Cardiac muscle cell (in vitro differentiated cells and primary cell): ENCODE results near the gene AP3B1. TPM values are rescaled to one million over a fixed set of nuclear protein-coding genes. Genes with fewer than 3 reads are reported as not detected.

Experiments
- DNase-seq, 2 donors: peaks; one replicate each; pipeline versions ENCODE4 v3.0.0 to v3.0.0-alpha.2; 2010 to 2017; ENCODE audit warnings: low read depth in 1 of 2, low spot score in 1 of 2
- H3K27ac ChIP-seq: fragments of 200-600 bp; sonication (generic); 2 replicates; pipeline ENCODE4 v1.5.1; 2016
- H3K27me3 ChIP-seq: fragments of 200-600 bp; sonication (generic); 2 replicates; pipeline ENCODE4 v1.6.0; 2016; ENCODE audit warnings: control low read depth
- H3K36me3 ChIP-seq: fragments of 200-600 bp; sonication (generic); 2 replicates; pipeline ENCODE4 v1.5.1; 2016; ENCODE audit warnings: control low read depth
- H3K4me1 ChIP-seq: fragments of 200-600 bp; sonication (generic); 2 replicates; pipeline ENCODE4 v1.8.1; 2017; ENCODE audit warnings: low read depth, mild to moderate bottlenecking, mixed run types
- H3K4me3 ChIP-seq: fragments of 200-600 bp; sonication (generic); 2 replicates; pipeline ENCODE4 v1.5.1; 2016; ENCODE audit warnings: mild to moderate bottlenecking
- H3K9me3 ChIP-seq: fragments of 200-600 bp; sonication (generic); 2 replicates; pipeline ENCODE4 v1.5.1; 2017; ENCODE audit warnings: low read depth, mild to moderate bottlenecking, control low read depth
- CTCF ChIP-seq: IDR thresholded peaks from 2 replicates; pipeline ENCODE4 v1.5.1; 2012; ENCODE audit warnings: low read depth, mild to moderate bottlenecking, low read length
- polyA plus RNA-seq: library from polyadenylated mRNA; unstranded; fragments of >200 nt; fragmentation: Nextera tagmentation; extraction: Ambion mirVana; gene quantifications from 2 replicates; pipeline ENCODE4 v1.2.1, GENCODE V29; 2016
- total RNA-seq: library from RNA; depleted of rRNA; stranded (reverse); fragments of >200 nt; gene quantifications from 2 replicates; pipeline ENCODE4 v1.2.3, GENCODE V29; 2016

AP3B1 gene
- total and polyA plus RNA-seq, 2 experiments from 2014 or later, result 32.2 to 35.3 TPM

DNA sequence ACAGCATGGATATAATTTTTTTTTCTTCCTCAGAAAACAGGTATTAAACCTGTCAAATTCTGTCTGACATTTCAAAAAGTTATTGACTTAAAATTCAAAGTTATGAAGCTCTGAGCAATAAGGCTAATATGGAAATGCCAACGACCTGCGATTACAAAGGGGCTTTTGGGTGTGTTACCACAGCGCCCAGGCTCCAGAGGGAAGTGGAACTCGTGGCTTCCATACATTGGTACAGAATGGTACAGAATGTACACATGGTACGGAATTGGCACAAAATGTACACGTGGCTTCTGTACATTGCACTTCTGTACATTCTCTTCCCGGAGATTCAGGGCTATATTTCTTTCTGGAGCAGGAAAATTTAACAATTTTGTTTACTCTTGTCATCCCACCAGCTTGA lies 293.3 kb downstream of the AP3B1 start:
- DNase-seq, result no peak
- no peak for TF ChIP-seq CTCF
- Histone ChIP-seq H3K9me3 (no peaks in the 10 kb centered on the region), H3K27me3 (no peaks in the 10 kb centered on the region), H3K4me3 (no peak overlapping the region), H3K36me3 (no peaks in the 10 kb centered on the region), H3K4me1 (peaks cover 8% of the 10 kb centered on the region), H3K27ac (no peak overlapping the region)

DNA sequence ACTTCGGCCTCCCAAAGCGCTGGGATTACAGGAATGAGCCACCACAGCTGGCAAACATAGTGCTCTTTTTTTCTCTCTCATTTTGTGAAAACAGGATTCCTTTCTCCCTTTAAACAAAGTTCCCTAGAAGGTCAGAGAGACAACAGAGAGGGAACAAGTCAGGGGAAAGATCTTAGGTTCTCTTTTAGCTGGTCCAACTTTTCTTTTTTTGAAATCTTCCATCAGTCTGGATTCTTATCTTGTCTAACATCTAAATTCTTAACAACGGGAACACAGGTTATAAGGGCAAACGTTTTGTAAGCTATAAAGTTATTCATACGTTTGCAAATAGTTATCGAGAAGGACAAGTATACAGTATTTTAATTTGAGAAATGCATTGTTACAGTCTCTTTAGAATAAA lies 294.3 kb downstream of the AP3B1 start:
- no peaks in the 10 kb centered on the region for H3K27me3 ChIP-seq
- H3K4me1 ChIP-seq, result peaks cover 8% of the 10 kb centered on the region
- no peaks in the 10 kb centered on the region for H3K36me3 ChIP-seq
- no peak overlapping the region for H3K4me3 ChIP-seq
- H3K27ac ChIP-seq, result no peak overlapping the region
- TF ChIP-seq CTCF, result no peak
- no peak for DNase-seq
- no peaks in the 10 kb centered on the region for H3K9me3 ChIP-seq

- Histone ChIP-seq H3K4me1 (peaks cover 8% of the 10 kb centered on the region), H3K27ac (no peak overlapping the region), H3K36me3 (no peaks in the 10 kb centered on the region), H3K4me3 (no peak overlapping the region), H3K27me3 (no peaks in the 10 kb centered on the region), H3K9me3 (no peaks in the 10 kb centered on the region)
- TF ChIP-seq CTCF, result no peak
- no peak for DNase-seq
Measured at GRCh38 chr5:77999399-77999798, 295.1 kb downstream of the AP3B1 start.

- no peak overlapping the region for H3K27ac ChIP-seq
- H3K36me3 ChIP-seq, result no peaks in the 10 kb centered on the region
- no peak for DNase-seq
- H3K4me3 ChIP-seq, result no peak overlapping the region
- no peaks in the 10 kb centered on the region for H3K9me3 ChIP-seq
- H3K4me1 ChIP-seq, result no peaks in the 10 kb centered on the region
- no peak for TF ChIP-seq CTCF
- H3K27me3 ChIP-seq, result no peaks in the 10 kb centered on the region
Measured at GRCh38 chr5:77996943-77997342, 297.6 kb downstream of the AP3B1 start.

- Histone ChIP-seq H3K4me3 (no peak overlapping the region), H3K27me3 (no peaks in the 10 kb centered on the region), H3K9me3 (no peaks in the 10 kb centered on the region)
Measured at GRCh38 chr5:77995793-77996409, 298.6 kb downstream of the AP3B1 start.

More at GRCh38 chr5:77995793-77996409, 298.6 kb downstream of the AP3B1 start:
- DNase-seq, result no peak
- Histone ChIP-seq H3K4me1 (no peaks in the 10 kb centered on the region), H3K36me3 (no peaks in the 10 kb centered on the region), H3K27ac (no peak overlapping the region)
- TF ChIP-seq CTCF, result no peak
